WERI-Rb-1 (cell line): ENCODE measurements around the gene ULK2.
"Not testable (repeated sequence)": the region's sequence is repeated elsewhere in the genome, so short reads cannot be mapped to it uniquely, and the experiment has no call there.

ENCODE experiments used
- DNase-seq: peaks from one replicate; pipeline ENCODE4 v3.0.0-alpha.2; 2020
- H3K27ac ChIP-seq: fragments of 250-450 bp; sonication (Bioruptor Pico); 2 replicates; pipeline ENCODE4 v1.5.1; 2020; ENCODE audit warnings: mild to moderate bottlenecking, moderate library complexity
- H3K27me3 ChIP-seq: fragments of 250-450 bp; sonication (Bioruptor Pico); 2 replicates; pipeline ENCODE4 v1.5.1; 2021; ENCODE audit warnings: mild to moderate bottlenecking, low read depth, moderate library complexity; ENCODE audit not compliant: insufficient read depth, severe bottlenecking
- H3K36me3 ChIP-seq: fragments of 250-450 bp; sonication (Bioruptor Pico); 2 replicates; pipeline ENCODE4 v1.5.1; 2020; ENCODE audit warnings: mild to moderate bottlenecking, moderate library complexity
- H3K4me3 ChIP-seq: 2 replicates; pipeline ENCODE4 v1.5.1; 2011; ENCODE audit warnings: low read depth, mild to moderate bottlenecking, control low read depth, low read length
- H3K9me3 ChIP-seq: fragments of 250-450 bp; sonication (Bioruptor Pico); 2 replicates; pipeline ENCODE4 v1.5.1; 2021; ENCODE audit warnings: mild to moderate bottlenecking, moderate library complexity; ENCODE audit not compliant: severe bottlenecking
- CTCF ChIP-seq: IDR thresholded peaks from 2 replicates; pipeline ENCODE4 v1.5.1; 2011; ENCODE audit warnings: low read depth, mild to moderate bottlenecking, control low read depth, inconsistent platforms, low read length

The ULK2 gene

DNA sequence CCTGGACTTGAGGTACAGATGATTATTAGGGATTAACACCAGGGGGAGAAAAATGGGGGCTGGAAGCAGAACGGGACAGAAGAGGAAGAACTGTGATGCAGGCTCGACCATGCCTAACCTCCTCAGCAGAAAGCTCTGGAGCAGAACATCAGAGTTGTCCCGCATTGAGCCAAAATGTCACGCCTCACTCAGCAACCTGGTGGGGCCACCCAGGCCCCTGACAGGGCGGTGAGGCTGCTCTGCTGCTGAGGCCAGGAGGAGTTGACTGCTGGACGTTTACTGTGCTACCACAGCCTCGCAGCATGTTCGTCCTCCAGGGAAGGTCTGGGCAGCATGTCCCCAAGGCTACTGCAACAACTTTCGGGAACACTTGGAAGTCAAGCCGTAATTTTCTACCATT is 6.5 kb upstream of the ULK2 start:
- H3K27me3 ChIP-seq, result no peaks in the 10 kb centered on the region
- DNase-seq, result no peak
- no peaks in the 10 kb centered on the region for H3K36me3 ChIP-seq
- TF ChIP-seq CTCF, result no peak
- no peak overlapping the region for H3K4me3 ChIP-seq
- no peak overlapping the region for H3K27ac ChIP-seq
- no peaks in the 10 kb centered on the region for H3K9me3 ChIP-seq

GRCh38 chr17:19873346-19873745 is 5.6 kb upstream of the ULK2 start:
- Histone ChIP-seq H3K27ac (no peak overlapping the region), H3K36me3 (no peaks in the 10 kb centered on the region), H3K27me3 (no peaks in the 10 kb centered on the region), H3K4me3 (no peak overlapping the region), H3K9me3 (peaks cover 2% of the 10 kb centered on the region)
- TF ChIP-seq CTCF, result no peak
- no peak for DNase-seq

DNA sequence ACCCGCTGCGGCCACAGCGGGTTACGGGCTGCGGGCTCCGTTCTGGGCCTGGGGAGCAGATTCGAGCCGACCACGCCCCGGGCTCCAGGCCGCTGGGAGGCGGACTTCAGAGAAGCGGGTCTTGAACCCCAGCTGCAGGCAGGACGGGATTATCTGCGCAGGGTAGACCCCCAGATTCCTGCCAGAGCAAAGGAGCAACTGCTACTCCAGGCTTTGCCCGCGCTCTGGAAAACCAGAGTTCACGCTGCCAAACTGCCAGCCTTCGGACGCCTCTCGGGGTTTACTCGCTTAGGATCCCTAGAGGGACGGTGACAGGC is 301 bp upstream of the ULK2 start:
- H3K9me3 ChIP-seq, result peaks cover 7% of the 10 kb centered on the region
- no peak for TF ChIP-seq CTCF
- no peak overlapping the region for H3K4me3 ChIP-seq
- no peaks in the 10 kb centered on the region for H3K36me3 ChIP-seq
- no peak for DNase-seq
- no peaks in the 10 kb centered on the region for H3K27me3 ChIP-seq
- H3K27ac ChIP-seq, result no peak overlapping the region

DNA sequence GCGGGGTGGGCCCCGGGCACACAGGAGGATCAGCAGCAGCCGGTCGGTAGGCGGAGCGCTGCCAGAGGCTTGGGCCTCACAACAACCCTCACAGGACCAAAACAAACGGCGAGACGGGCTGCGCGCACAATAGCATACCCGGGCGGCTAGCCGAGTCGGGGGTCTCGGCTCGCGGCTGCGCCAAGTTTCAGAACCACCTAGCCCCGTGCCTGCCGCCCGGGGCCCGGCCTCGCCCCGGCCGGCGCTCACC is 732 bp downstream of the ULK2 start:
- peak; percentile 71 for DNase-seq
- no peaks in the 10 kb centered on the region for H3K36me3 ChIP-seq
- H3K27me3 ChIP-seq, result no peaks in the 10 kb centered on the region
- H3K9me3 ChIP-seq, result peaks cover 7% of the 10 kb centered on the region
- peak; percentile 46; the same call in 1 of the 2 replicates for TF ChIP-seq CTCF
- peak overlapping the region; percentile 56 for H3K4me3 ChIP-seq
- H3K27ac ChIP-seq, result peak overlapping the region; percentile 69

DNA sequence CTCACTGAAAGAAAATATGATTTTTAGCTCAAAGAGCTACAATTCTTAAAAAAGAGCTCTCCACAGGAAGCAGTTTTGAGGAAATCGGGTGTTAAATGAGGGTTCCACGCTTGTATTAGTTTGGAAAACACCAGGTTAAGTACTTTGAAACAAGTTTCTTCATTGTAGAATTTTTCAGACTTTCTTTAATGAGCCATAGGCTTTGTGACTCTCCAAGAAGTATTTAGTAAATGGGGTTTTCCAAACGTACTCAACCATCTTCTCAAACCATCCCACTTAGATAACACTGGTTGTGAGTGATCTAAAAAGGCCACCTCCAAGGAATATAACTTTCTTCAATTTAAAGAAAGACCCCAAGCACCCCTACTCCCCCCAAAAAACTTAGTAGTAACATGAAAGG is 2.7 kb downstream of the ULK2 start:
- Histone ChIP-seq H3K9me3 (peaks cover 7% of the 10 kb centered on the region), H3K4me3 (no peak overlapping the region), H3K27me3 (no peaks in the 10 kb centered on the region), H3K27ac (no peak overlapping the region), H3K36me3 (no peaks in the 10 kb centered on the region)
- no peak for DNase-seq
- TF ChIP-seq CTCF, result no peak

DNA sequence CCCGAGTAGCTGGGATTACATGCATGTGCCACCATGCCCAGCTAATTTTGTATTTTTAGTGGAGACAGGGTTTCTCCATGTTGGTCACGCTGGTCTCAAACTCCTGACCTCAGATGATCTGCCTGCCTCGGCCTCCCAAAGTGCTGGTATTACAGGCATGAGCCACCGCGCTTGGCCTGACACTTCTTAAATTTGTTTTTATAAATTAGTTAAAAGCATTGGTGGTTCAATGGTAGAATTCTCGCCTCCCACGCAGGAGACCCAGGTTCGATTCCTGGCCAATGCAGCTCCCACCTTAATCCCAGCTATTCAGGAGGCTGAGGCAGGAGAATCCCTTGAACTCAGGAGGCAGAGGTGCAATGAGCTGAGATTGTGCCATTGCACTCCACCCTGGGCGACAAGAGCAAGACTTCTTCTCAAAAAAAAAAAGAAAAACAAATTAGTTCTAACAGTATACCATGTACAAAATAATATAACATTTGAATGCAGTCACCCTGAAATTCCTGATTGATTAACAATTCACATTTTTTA is 7.0 kb downstream of the ULK2 start:
- not testable (repeated sequence) for DNase-seq, H3K4me3 ChIP-seq, H3K27me3 ChIP-seq, H3K9me3 ChIP-seq, H3K27ac ChIP-seq, H3K36me3 ChIP-seq
